ACHN (cell line): ENCODE measurements around the gene DNASE2.
"Not testable (repeated sequence)": the region's sequence is repeated elsewhere in the genome, so short reads cannot be mapped to it uniquely, and the experiment has no call there.

Experiments used
- DNase-seq: peaks from one replicate; pipeline ENCODE4 v3.0.0-alpha.2; 2015
- in situ Hi-C: cut with HindIII; loops from 2 replicates; pipeline ENCODE4 v1.10.0; 2017; ENCODE audit warnings: low sequenced_read_pairs, low pct_ligation_motif_present, low pct_unique_long_range_greater_than_20kb

DNASE2 gene

GRCh38 chr19:12867120-12868099 lies 13.8 kb downstream of the DNASE2 start:
- in situ Hi-C loops = no loop called here
- DNase-seq = peak; percentile 23

- in situ Hi-C loops = no loop called here
- no peak for DNase-seq
These were observed 14.7 kb downstream of the DNASE2 start for GRCh38 chr19:12866416-12867119.

- no peak for DNase-seq
- in situ Hi-C loops = no loop called here
These were observed 15.4 kb downstream of the DNASE2 start for GRCh38 chr19:12865746-12866415.

- no peak for DNase-seq
- in situ Hi-C loops = no loop called here
These were observed 16.2 kb downstream of the DNASE2 start for GRCh38 chr19:12864721-12865715.

- no peak for DNase-seq
- in situ Hi-C loops = no loop called here
These were observed 17.1 kb downstream of the DNASE2 start for GRCh38 chr19:12864143-12864542.

- DNase-seq = no peak
- in situ Hi-C loops = no loop called here
These were observed 21.7 kb downstream of the DNASE2 start for GRCh38 chr19:12859546-12859945.

- no peak for DNase-seq
- in situ Hi-C loops = no loop called here
These were observed 23.0 kb downstream of the DNASE2 start for GRCh38 chr19:12858041-12858928.

- in situ Hi-C loops = no loop called here
- DNase-seq = no peak
These were observed 24.6 kb downstream of the DNASE2 start for GRCh38 chr19:12856653-12857052.

GRCh38 chr19:12847159-12848139 lies 33.8 kb downstream of the DNASE2 start:
- peak; percentile 76 for DNase-seq
- in situ Hi-C loops = no loop called here

- in situ Hi-C loops, DNase-seq: not testable (repeated sequence)
These were observed 34.6 kb downstream of the DNASE2 start for GRCh38 chr19:12846613-12847012.

- DNase-seq = no peak
- in situ Hi-C loops = no loop called here
These were observed 37.1 kb downstream of the DNASE2 start for GRCh38 chr19:12843999-12844732.

GRCh38 chr19:12843328-12843727 lies 37.9 kb downstream of the DNASE2 start:
- in situ Hi-C loops = no loop called here
- no peak for DNase-seq

- no peak for DNase-seq
- in situ Hi-C loops = no loop called here
These were observed 38.7 kb downstream of the DNASE2 start for GRCh38 chr19:12842511-12842910.

- no peak for DNase-seq
- in situ Hi-C loops = no loop called here
These were observed 40.2 kb downstream of the DNASE2 start for GRCh38 chr19:12841094-12841493.
